EL (cell line): ENCODE results near the gene BLNK.
"Not testable (repeated sequence)": the region's sequence is repeated elsewhere in the genome, so short reads cannot be mapped to it uniquely, and the experiment has no call there.

Experiments used
- DNase-seq: peaks from one replicate; pipeline ENCODE4 v3.0.0-alpha.2; 2016

Gene BLNK

DNA sequence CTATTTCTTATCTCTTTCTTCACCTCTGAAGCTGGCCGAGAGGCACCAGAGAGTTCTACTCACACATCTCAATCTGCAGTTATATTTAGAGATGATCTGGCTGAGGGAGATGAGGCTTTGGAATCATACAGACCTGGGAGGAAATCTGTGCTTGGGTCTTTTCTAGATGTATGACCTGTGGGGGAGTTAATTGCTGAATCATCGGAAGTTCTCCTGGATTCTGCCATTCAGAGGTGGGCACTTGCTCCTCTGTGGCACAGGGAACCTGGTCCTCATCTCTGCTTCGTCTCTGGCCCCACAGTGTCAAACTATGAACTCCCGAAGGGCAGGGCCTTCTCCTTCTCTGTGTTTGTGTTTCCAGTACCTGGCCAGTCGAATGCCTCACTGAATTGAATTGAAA lies 52.5 kb downstream of the BLNK start:
- DNase-seq = no peak

GRCh38 chr10:96217711-96218110 lies 53.7 kb downstream of the BLNK start:
- no peak for DNase-seq

DNA sequence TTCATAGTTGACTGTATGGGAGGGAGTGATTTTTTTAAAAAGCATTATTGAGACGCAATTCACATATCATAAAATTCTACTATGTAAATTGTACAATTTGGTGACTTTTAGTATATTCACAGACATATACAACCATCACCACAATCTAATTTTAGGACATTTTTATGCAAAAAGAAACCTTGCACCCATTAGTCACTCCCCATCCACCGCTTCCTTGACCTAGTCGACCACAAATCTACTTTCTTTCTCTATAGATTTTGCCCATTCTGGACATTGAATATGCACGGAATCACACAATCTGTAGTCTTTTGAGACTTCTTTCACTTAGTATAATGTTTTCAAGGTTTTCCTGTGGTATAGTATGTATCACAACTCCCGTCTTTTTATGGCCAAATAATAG lies 54.6 kb downstream of the BLNK start:
- DNase-seq = no peak

DNA sequence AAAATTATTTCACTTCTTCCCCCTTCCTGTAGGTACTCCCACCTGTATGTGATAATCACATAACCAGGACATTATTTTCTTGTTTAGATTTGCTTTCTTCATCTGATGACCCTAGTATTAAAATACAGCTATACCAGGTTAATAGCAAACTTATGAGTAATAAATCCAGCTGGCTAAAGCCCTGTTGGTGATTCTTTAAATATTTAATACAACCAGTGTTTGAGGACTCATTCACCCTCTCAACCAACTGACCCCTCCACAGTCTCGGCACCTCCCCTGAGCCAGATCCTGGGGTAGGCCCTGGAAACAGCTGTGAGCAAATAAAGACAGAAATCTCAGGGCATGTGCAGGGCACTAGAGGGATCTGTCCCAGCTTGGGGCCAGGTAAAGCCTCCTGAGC lies 58.5 kb downstream of the BLNK start:
- DNase-seq = no peak

- DNase-seq = no peak
These were observed 59.6 kb downstream of the BLNK start for GRCh38 chr10:96211764-96212163.

DNA sequence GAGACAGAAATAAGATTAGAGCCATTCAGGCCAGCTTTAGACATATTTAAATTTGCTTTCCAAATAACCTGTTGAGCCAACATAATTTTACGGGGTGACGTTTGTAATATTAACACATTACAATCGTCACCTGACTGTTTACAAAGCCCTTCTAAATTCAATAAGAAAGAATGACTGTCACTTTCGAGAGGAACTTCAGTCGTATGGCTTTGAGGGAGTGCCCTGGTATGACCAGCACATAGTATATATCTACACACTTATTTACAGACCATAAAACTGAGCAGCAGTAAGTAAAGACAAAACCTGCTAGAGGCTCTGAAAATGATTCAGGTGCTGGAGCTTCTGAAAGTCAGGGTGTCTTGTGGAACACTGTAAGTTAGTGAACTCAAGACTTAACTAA lies 62.4 kb downstream of the BLNK start:
- DNase-seq = no peak

DNA sequence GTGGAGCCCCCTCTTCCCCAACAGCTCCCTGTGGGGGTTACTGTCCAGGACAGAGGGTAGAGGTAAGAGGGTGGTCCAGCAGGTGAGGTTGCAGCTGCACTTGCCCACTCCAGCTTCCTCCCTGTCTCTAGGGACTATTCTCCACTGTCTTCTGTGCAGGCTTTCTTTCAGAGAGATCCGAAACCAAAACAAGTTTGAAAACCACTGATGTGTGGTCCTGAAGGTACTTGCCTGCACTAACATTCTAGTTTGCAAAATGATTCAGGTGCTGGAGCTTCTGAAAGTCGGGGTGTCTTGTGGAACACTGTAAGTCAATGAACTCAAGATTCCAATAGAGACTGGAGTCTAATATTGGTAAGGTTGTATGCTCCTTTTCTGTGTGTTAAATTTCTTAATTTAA lies 63.1 kb downstream of the BLNK start:
- no peak for DNase-seq

DNA sequence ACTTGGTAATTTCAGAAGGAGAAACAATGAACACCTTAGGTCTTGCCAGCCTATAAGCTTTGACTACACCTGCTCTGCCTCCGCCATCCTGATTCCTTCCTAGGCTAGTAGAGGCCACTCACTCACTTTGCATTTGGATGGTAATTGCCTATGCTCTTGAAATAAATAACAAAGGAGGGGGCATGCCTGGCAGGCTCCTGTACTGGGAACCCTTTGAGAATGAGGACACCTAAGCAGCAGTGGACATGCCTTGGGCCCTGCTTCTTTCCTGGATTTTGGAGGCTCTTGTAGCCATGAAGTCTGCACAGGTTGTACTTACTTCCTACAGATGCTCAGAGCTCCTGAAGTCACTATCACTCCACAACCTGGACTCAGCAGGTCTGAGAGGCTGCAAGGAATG lies 65.8 kb downstream of the BLNK start:
- no peak for DNase-seq

DNA sequence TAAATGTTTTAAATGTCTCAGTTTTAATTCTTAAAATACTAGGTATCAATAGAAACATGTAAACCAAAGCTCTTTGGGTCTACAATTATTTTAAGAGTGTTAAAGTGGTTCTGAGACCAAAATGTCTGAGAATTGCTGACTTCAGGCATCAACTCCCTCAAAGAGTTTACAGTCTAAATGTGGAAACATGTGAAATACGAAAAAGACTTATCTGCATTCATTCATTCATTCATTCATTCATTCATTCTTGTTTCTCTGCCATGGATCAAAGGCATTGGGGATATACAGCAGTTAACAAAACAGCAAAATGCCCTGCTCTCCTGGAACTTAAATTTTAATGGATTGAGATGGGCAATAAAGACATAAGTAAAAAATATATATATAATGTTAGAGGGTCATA lies 69.8 kb downstream of the BLNK start:
- no peak for DNase-seq

DNA sequence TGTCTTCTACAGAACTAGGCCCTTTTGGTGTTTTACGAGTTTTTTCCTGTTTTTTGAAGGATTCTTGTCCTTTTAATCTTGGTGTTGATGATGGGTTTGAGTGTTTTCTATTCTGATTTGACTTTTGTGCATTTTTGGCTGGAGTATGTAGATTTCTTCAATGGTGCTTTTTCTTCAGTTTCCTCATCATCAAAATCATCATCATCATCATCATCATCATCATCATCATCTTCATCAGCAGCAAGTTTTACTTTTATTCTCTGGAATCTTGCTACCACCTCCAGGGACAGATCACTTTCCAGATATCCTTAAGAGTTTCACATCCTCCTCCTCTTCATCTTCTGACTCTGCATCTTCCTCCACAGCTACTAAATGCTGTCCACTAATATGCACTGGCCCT lies 81.9 kb downstream of the BLNK start:
- not testable (repeated sequence) for DNase-seq

DNA sequence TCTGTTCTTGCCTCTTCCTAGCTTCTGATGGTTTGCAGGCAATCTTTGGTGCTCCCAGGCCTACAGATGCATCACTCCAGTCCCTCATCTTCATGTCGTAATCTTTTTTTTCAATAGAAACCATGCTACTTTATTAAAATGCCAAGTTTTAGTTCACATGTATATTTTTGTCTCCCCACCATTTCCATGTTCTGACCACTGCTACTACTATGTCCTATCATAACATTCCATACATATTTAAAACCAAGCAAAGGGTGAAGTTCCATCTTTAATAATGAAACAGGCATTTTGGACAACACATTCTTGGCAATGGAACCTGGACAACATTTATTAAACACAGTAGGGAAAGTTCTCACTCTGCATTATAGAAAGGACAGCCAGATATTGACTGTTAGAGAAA lies 82.5 kb downstream of the BLNK start:
- peak; percentile 42 for DNase-seq

GRCh38 chr10:96188421-96188820 lies 82.9 kb downstream of the BLNK start:
- no peak for DNase-seq

DNA sequence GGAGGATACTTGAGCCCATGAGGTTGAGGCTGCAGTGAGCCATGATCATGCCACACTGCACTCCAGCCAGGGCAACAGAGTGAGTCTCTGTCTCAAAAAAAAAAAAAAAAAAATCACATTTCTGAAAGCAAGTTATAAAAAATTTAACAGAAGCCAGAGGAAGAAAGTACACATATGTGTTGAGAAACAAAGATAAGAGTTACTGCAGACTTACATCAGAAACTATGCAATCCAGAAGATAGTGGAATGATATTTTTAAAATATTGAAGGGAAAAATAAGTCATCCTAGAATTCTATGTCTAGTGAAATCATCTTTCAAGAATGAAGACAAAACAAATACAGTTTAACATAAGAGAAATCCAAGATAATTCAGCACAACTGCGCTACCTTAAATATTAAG lies 94.4 kb downstream of the BLNK start:
- no peak for DNase-seq

- no peak for DNase-seq
These were observed 98.7 kb downstream of the BLNK start for GRCh38 chr10:96172666-96173065.

- no peak for DNase-seq
These were observed 101.1 kb downstream of the BLNK start for GRCh38 chr10:96170230-96170629.

DNA sequence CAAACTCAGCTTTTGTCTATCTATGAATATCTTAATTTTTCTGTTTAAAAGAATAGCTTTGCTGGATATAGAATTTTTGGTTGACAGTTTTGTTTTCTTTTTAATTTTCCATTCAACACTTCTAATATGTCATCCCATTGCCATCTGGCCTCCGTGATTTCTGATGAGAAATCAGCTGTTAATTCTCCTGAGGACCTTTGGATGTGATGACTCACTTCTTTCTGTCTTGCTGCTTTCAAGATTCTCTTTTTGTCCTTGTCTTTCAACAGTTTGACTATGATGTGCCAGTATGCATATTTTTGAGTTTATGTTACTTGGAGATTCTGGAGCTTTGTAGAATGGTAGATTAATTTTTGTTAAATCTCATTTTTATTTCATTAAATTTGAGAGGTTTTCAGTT lies 102.8 kb downstream of the BLNK start:
- DNase-seq = no peak

DNA sequence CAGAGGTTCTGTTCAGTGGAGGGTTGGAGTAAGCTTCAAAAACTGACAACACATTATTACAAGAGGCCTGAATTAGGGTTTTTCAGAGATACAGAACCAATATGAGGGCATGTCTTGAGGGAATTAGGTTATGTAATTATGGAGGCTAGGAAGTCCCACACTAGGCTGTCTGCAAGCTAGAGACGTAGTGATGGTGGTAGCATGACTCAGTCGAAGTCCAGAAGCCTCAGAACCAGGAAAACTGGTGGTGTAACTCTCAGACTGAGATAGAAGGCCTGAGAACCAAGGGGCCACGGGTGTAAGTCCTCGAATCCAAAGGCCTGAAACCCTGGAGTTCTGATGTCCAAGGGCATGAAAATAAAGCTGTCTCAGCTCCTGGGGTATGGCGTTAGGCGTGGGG lies 105.6 kb downstream of the BLNK start:
- DNase-seq = no peak

GRCh38 chr10:96153070-96153469 lies 118.3 kb downstream of the BLNK start:
- peak; percentile 5 for DNase-seq

DNA sequence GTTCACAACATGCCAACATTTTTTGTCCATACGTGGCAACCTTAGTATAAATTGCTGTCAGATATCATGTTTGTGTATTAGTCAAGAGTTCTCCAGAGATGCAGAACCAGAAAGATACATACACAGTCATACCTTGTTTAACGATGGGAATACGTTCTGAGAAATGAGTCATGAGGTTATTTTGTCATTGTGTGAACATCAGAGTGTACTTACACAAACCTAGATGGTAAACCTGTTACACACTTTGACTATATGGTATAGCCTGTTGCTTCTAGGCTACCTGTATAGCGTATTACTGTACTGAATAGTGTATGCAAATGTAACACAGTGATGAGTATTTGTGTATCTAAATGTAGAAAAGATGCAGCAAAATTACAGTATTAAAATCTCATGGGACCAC lies 118.9 kb downstream of the BLNK start:
- DNase-seq = no peak
